CD14-positive monocyte (primary cell): ENCODE data around the gene BICRAL. TPM values are rescaled to one million over a fixed set of nuclear protein-coding genes. Genes with fewer than 3 reads are reported as not detected.

ENCODE experiments used
- DNase-seq, 3 donors: peaks; one replicate each; pipeline ENCODE4 v3.0.0-alpha.2; 2011 to 2022
- H2AFZ ChIP-seq: 2 replicates; pipeline ENCODE4 v1.6.0; 2012; ENCODE audit warnings: mild to moderate bottlenecking, low read depth, low read length, inconsistent platforms; ENCODE audit not compliant: insufficient read depth, poor library complexity, severe bottlenecking
- H3K27ac ChIP-seq, 2 donors: 1 replicate in 1 of 2; 2 replicates in 1 of 2; pipeline ENCODE4 v1.5.1; 2012 to 2013; ENCODE audit warnings: low read length in 2 of 2, control low read depth in 1 of 2, inconsistent platforms in 1 of 2, low read depth in 1 of 2, mild to moderate bottlenecking in 1 of 2
- H3K27me3 ChIP-seq, 2 donors: one replicate each; pipeline versions ENCODE4 v1.6.0 to v1.6.1; 2011 to 2013; ENCODE audit warnings: low read length in 2 of 2; ENCODE audit not compliant: control insufficient read depth in 2 of 2, insufficient read depth in 2 of 2
- H3K36me3 ChIP-seq, 2 donors: replicated peaks in 1 of 2; 1 replicate in 1 of 2; 2 replicates in 1 of 2; pipeline versions ENCODE4 v1.5.1 to v1.6.1; 2012 to 2013; ENCODE audit warnings: low read length in 2 of 2, control low read depth in 1 of 2, inconsistent platforms in 1 of 2, mild to moderate bottlenecking in 1 of 2; ENCODE audit not compliant: insufficient read depth in 2 of 2, control insufficient read depth in 1 of 2
- H3K4me1 ChIP-seq, 2 donors: 1 replicate in 1 of 2; 2 replicates in 1 of 2; pipeline versions ENCODE4 v1.5.1 to v1.6.1; 2012 to 2013; ENCODE audit warnings: low read length in 2 of 2, control low read depth in 1 of 2, inconsistent platforms in 1 of 2, mild to moderate bottlenecking in 1 of 2, moderate library complexity in 1 of 2; ENCODE audit not compliant: insufficient read depth in 2 of 2, control insufficient read depth in 1 of 2
- H3K4me2 ChIP-seq: replicated peaks from 2 replicates; pipeline ENCODE3; 2012; ENCODE audit warnings: low read length, moderate library complexity, mild to moderate bottlenecking; ENCODE audit not compliant: poor library complexity, severe bottlenecking; ENCODE audit errors: extremely low read depth
- H3K4me3 ChIP-seq, 3 experiments: fragments of 200-600 bp in 1 of 3; sonication (generic) in 1 of 3; replicated peaks in 1 of 3; 1 replicate in 2 of 3; 2 replicates in 1 of 3; pipeline ENCODE4 v1.5.1; 2011 to 2013; ENCODE audit warnings: low read length in 3 of 3, mild to moderate bottlenecking in 3 of 3, control low read depth in 2 of 3, low read depth in 2 of 3, inconsistent platforms in 1 of 3, moderate library complexity in 1 of 3
- H3K79me2 ChIP-seq: 2 replicates; pipeline ENCODE4 v1.6.0; 2012; ENCODE audit warnings: mild to moderate bottlenecking, control low read depth, inconsistent platforms, low read length, moderate library complexity; ENCODE audit not compliant: insufficient read depth
- H3K9ac ChIP-seq: 2 replicates; pipeline ENCODE4 v1.6.0; 2017; ENCODE audit warnings: low read length, mild to moderate bottlenecking; ENCODE audit not compliant: insufficient read depth, poor library complexity, severe bottlenecking
- H3K9me3 ChIP-seq, 2 donors: replicated peaks in 1 of 2; 1 replicate in 1 of 2; 2 replicates in 1 of 2; pipeline versions ENCODE4 v1.5.1 to v1.6.1; 2012 to 2013; ENCODE audit warnings: low read length in 2 of 2, control low read depth in 1 of 2; ENCODE audit not compliant: control insufficient read depth in 1 of 2, insufficient read depth in 1 of 2
- H4K20me1 ChIP-seq: 2 replicates; pipeline ENCODE4 v1.6.0; 2012; ENCODE audit warnings: mild to moderate bottlenecking, low read length, control low read depth, moderate library complexity; ENCODE audit not compliant: insufficient read depth
- H3K27ac Mint-ChIP-seq, 7 donors: one replicate each; pipeline ENCODE4 v1.8.0; 2020; ENCODE audit warnings: mild to moderate bottlenecking in 7 of 7, mixed read lengths in 7 of 7, moderate library complexity in 6 of 7, inconsistent platforms in 2 of 7
- H3K27me3 Mint-ChIP-seq, 3 donors: one replicate each; pipeline ENCODE4 v1.8.0; 2021 to 2022; ENCODE audit warnings: low read depth in 3 of 3, mild to moderate bottlenecking in 3 of 3, mixed read lengths in 3 of 3, moderate library complexity in 3 of 3, inconsistent platforms in 1 of 3
- H3K36me3 Mint-ChIP-seq, 2 donors: one replicate each; pipeline ENCODE4 v1.8.0; 2020; ENCODE audit warnings: mixed read lengths in 2 of 2, inconsistent platforms in 1 of 2, mild to moderate bottlenecking in 1 of 2
- H3K4me1 Mint-ChIP-seq: one replicate; pipeline ENCODE4 v1.8.0; 2020; ENCODE audit warnings: mild to moderate bottlenecking, mixed read lengths
- H3K4me3 Mint-ChIP-seq, 2 donors: one replicate each; pipeline ENCODE4 v1.8.0; 2020; ENCODE audit warnings: mild to moderate bottlenecking in 2 of 2, mixed read lengths in 2 of 2, moderate library complexity in 1 of 2
- H3K9me3 Mint-ChIP-seq, 7 donors: one replicate each; pipeline ENCODE4 v1.8.0; 2020 to 2022; ENCODE audit warnings: mixed read lengths in 7 of 7, mild to moderate bottlenecking in 6 of 7, moderate library complexity in 6 of 7, inconsistent platforms in 2 of 7
- CTCF ChIP-seq: fragments of 200-600 bp; IDR thresholded peaks from one replicate; pipeline ENCODE4 v1.8.0; 2022; ENCODE audit warnings: antibody characterized with exemption, mild to moderate bottlenecking
- WGBS: methylation state at CpG from one replicate; pipeline ENCODE4 v1.1.5; 2013; ENCODE audit warnings: missing lambda C conversion rate; ENCODE audit not compliant: insufficient coverage; 5-methylcytosine and 5-hydroxymethylcytosine counted together
- intact Hi-C, 2 donors: fragments of 100-400 bp; cut with micrococcal nuclease; formaldehyde crosslinking; loops; one replicate each; pipeline versions ENCODE4 v1.15.0 to v1.15.1; 2023
- polyA plus RNA-seq, 3 donors: library from polyadenylated mRNA; depleted of rRNA in 1 of 3; unstranded in 2 of 3; stranded (reverse) in 1 of 3; fragments of 300-500 nt in 2 of 3; fragments of >200 nt in 1 of 3; fragmentation: Illumina TruSeq in 2 of 3; gene quantifications; 1 replicate in 2 of 3; 2 replicates in 1 of 3; pipeline ENCODE4 v1.2.3, GENCODE V29; 2012 to 2021

Gene BICRAL
- polyA plus RNA-seq, 3 donors = 1.6 to 14.6 (median 2.2) TPM

- H3K9ac ChIP-seq = no peak overlapping the region
- peaks cover 0 to 7% of the 10 kb centered on the region in 2 donors for H3K9me3 ChIP-seq
- Mint-ChIP-seq H3K27ac (no peak overlapping the region), H3K27me3 (peaks cover 0 to 8% (median 6%) of the 10 kb centered on the region in 3 donors), H3K4me1 (no peaks in the 10 kb centered on the region), H3K4me3 (no peak overlapping the region), H3K9me3 (peaks cover 0 to 12% (median 4%) of the 10 kb centered on the region in 7 donors), H3K36me3 (no peaks in the 10 kb centered on the region)
- H3K27me3 ChIP-seq = no peaks in the 10 kb centered on the region
- DNase-seq = no peak
- H3K4me3 ChIP-seq = no peak overlapping the region
- no peaks in the 10 kb centered on the region for H4K20me1 ChIP-seq
- H3K36me3 ChIP-seq = no peaks in the 10 kb centered on the region
- H3K4me1 ChIP-seq = no peaks in the 10 kb centered on the region
- WGBS = 90% methylated on average over 2 of the region's 3 CpGs
- no peaks in the 10 kb centered on the region for H3K79me2 ChIP-seq
- intact Hi-C loops = no loop called here
- no peak overlapping the region for H3K4me2 ChIP-seq
- no peak overlapping the region for H2AFZ ChIP-seq
- TF ChIP-seq CTCF = no peak
- H3K27ac ChIP-seq = no peak overlapping the region
These were observed 45.9 kb upstream of the BICRAL start for GRCh38 chr6:42735976-42736375.

GRCh38 chr6:42740725-42741124, 41.1 kb upstream of the BICRAL start:
- no peak overlapping the region for H3K27ac ChIP-seq
- Mint-ChIP-seq H3K4me3 (no peak overlapping the region), H3K4me1 (peaks cover 18% of the 10 kb centered on the region), H3K27ac (no peak overlapping the region), H3K27me3 (peaks cover 0 to 6% (median 3%) of the 10 kb centered on the region in 3 donors), H3K36me3 (peaks cover 0 to 4% of the 10 kb centered on the region in 2 donors), H3K9me3 (peaks cover 0 to under 1% (median 0%) of the 10 kb centered on the region in 7 donors)
- DNase-seq = no peak
- H4K20me1 ChIP-seq = peaks cover 15% of the 10 kb centered on the region
- H3K36me3 ChIP-seq = no peaks in the 10 kb centered on the region
- no peak overlapping the region for H3K4me2 ChIP-seq
- intact Hi-C loops = loop anchor here (10.0 kb wide), 2 partner anchors 154 to 434 kb away; partner anchors contain the start of gene SRF (in 1 of the 2)
- no peak overlapping the region for H3K4me3 ChIP-seq
- no peak for TF ChIP-seq CTCF
- no peak overlapping the region for H2AFZ ChIP-seq
- peaks cover 14 to 15% of the 10 kb centered on the region in 2 donors for H3K4me1 ChIP-seq
- H3K9ac ChIP-seq = no peak overlapping the region
- no CpG with 5 or more reads among the region's 3 CpGs for WGBS
- H3K27me3 ChIP-seq = no peaks in the 10 kb centered on the region
- peaks cover 20% of the 10 kb centered on the region for H3K79me2 ChIP-seq
- H3K9me3 ChIP-seq = no peaks in the 10 kb centered on the region
